HepG2 (cell line): Measurements from ENCODE around the gene SECTM1. TPM values are rescaled to one million over a fixed set of nuclear protein-coding genes. Genes with fewer than 3 reads are reported as not detected.
A peak's percentile ranks its signal among the peaks of the same experiment; 100 is the strongest.

Experiments used
- ATRX ChIP-seq: sonication (generic); formaldehyde crosslinking; IDR thresholded peaks from 2 replicates; pipeline ENCODE4 v1.4.0; 2020; ENCODE audit warnings: missing genetic modification reagents, borderline replicate concordance
- CEBPG ChIP-seq: IDR thresholded peaks from 2 replicates; pipeline ENCODE4 v1.6.1; 2016
- CHCHD3 ChIP-seq: sonication (generic); formaldehyde crosslinking; IDR thresholded peaks from 2 replicates; pipeline ENCODE4 v1.8.0; 2022; ENCODE audit warnings: mild to moderate bottlenecking, missing genetic modification reagents, moderate library complexity
- DNMT3B ChIP-seq: conservative IDR thresholded peaks from 2 replicates; pipeline ENCODE4 v1.6.1; 2016; ENCODE audit warnings: missing biosample characterization, control low read depth
- FOXP4 ChIP-seq: sonication (generic); formaldehyde crosslinking; IDR thresholded peaks from 2 replicates; pipeline ENCODE4 v1.4.0; 2020; ENCODE audit warnings: missing genetic modification reagents
- GATA4 ChIP-seq: sonication (generic); IDR thresholded peaks from 2 replicates; pipeline ENCODE4 v1.6.1; 2016; ENCODE audit warnings: antibody characterized with exemption, low read depth, borderline replicate concordance
- GMEB1 ChIP-seq: sonication (generic); formaldehyde crosslinking; IDR thresholded peaks from 2 replicates; pipeline ENCODE4 v1.5.1; 2020; ENCODE audit warnings: missing genetic modification reagents, mild to moderate bottlenecking, borderline replicate concordance
- JUNB ChIP-seq: sonication (generic); formaldehyde crosslinking; IDR thresholded peaks from 2 replicates; pipeline ENCODE4 v1.8.0; 2022; ENCODE audit warnings: missing genetic modification reagents, mild to moderate bottlenecking, borderline replicate concordance
- JUND ChIP-seq: sonication (generic); formaldehyde crosslinking; IDR thresholded peaks from 2 replicates; pipeline ENCODE4 v1.8.0; 2022; ENCODE audit warnings: mild to moderate bottlenecking, missing genetic modification reagents
- MAFG ChIP-seq: sonication (generic); formaldehyde crosslinking; IDR thresholded peaks from 2 replicates; pipeline ENCODE4 v1.5.1; 2020; ENCODE audit warnings: mild to moderate bottlenecking, missing genetic modification reagents
- MEIS1 ChIP-seq: sonication (generic); formaldehyde crosslinking; IDR thresholded peaks from 2 replicates; pipeline ENCODE4 v1.9.0; 2021; ENCODE audit warnings: mild to moderate bottlenecking, missing genetic modification reagents, moderate library complexity, borderline replicate concordance
- NCOA5 ChIP-seq: sonication (generic); formaldehyde crosslinking; IDR thresholded peaks from 2 replicates; pipeline ENCODE4 v1.4.0; 2020; ENCODE audit warnings: missing genetic modification reagents
- NR0B2 ChIP-seq: sonication (generic); formaldehyde crosslinking; IDR thresholded peaks from 2 replicates; pipeline ENCODE4 v1.4.0; 2020; ENCODE audit warnings: mild to moderate bottlenecking, missing genetic modification reagents
- PCBP1 ChIP-seq: fragments of 200-400 bp; formaldehyde crosslinking; IDR thresholded peaks from 2 replicates; pipeline ENCODE4 v1.6.1; 2017; ENCODE audit warnings: mild to moderate bottlenecking, low read depth, low read length, borderline replicate concordance
- POLR2G ChIP-seq: fragments of 200-400 bp; formaldehyde crosslinking; IDR thresholded peaks from 2 replicates; pipeline ENCODE4 v1.6.1; 2018; ENCODE audit warnings: mild to moderate bottlenecking, low read depth, low read length, moderate library complexity
- ZBTB2 ChIP-seq: sonication (generic); formaldehyde crosslinking; IDR thresholded peaks from 2 replicates; pipeline ENCODE4 v1.8.0; 2022; ENCODE audit warnings: low read depth, missing genetic modification reagents
- ZBTB44 ChIP-seq: sonication (generic); formaldehyde crosslinking; IDR thresholded peaks from 2 replicates; pipeline ENCODE4 v1.4.0; 2020; ENCODE audit warnings: missing genetic modification reagents
- ZNF343 ChIP-seq: sonication (generic); formaldehyde crosslinking; IDR thresholded peaks from 2 replicates; pipeline ENCODE4 v1.4.0; 2020; ENCODE audit warnings: mild to moderate bottlenecking, missing genetic modification reagents
- ZNF431 ChIP-seq: sonication (generic); formaldehyde crosslinking; IDR thresholded peaks from 2 replicates; pipeline ENCODE4 v1.9.0; 2022; ENCODE audit warnings: missing genetic modification reagents, low read depth, mild to moderate bottlenecking, borderline replicate concordance
- ZNF577 ChIP-seq: sonication (generic); formaldehyde crosslinking; IDR thresholded peaks from 2 replicates; pipeline ENCODE4 v1.4.0; 2020; ENCODE audit warnings: mild to moderate bottlenecking, low read depth, missing genetic modification reagents, borderline replicate concordance
- ZNF800 ChIP-seq: sonication (generic); formaldehyde crosslinking; IDR thresholded peaks from 2 replicates; pipeline ENCODE4 v1.4.0; 2020; ENCODE audit warnings: missing genetic modification reagents
- polyA plus RNA-seq, 8 experiments: library from polyadenylated mRNA; depleted of rRNA in 3 of 8; stranded (reverse) in 7 of 8; unstranded in 1 of 8; fragments of >200 nt; fragmentation: Illumina TruSeq in 4 of 8; extraction: Trizol in 4 of 8; gene quantifications; 2 replicates each; pipeline versions ENCODE4 v1.2.1 to v1.2.3, GENCODE V29; 2011 to 2016; ENCODE audit warnings: low read depth in 4 of 8, missing spikeins in 1 of 8, mixed read lengths in 1 of 8; ENCODE audit not compliant: insufficient read depth in 1 of 8
- total RNA-seq, 5 experiments: library from RNA; depleted of rRNA; stranded (reverse); fragments of >200 nt; fragmentation: Illumina TruSeq; extraction: Trizol; gene quantifications; 2 replicates each; pipeline ENCODE4 v1.2.3, GENCODE V29; 2016; ENCODE audit warnings: low read depth in 1 of 5

The SECTM1 gene
- total and polyA plus RNA-seq, 2 of the 13 experiments (the other 11 are each of a cell fraction or from before 2014, with no cell fraction given) = 3.5 to 5.3 TPM

- TF ChIP-seq ZBTB2 (CRISPR knock-in tag) (no peak), MAFG (CRISPR knock-in tag) (no peak), ZNF343 (CRISPR knock-in tag) (no peak), ZNF800 (CRISPR knock-in tag) (no peak), ZBTB44 (no peak), PCBP1 (peak; percentile 81; the same call in 1 of the 2 replicates), JUNB (CRISPR knock-in tag) (no peak), NCOA5 (CRISPR knock-in tag) (no peak), ZNF577 (CRISPR knock-in tag) (no peak), POLR2G (no peak), FOXP4 (CRISPR knock-in tag) (no peak), DNMT3B (CRISPR knock-in tag) (no peak), MEIS1 (no peak), NR0B2 (CRISPR knock-in tag) (no peak), ZNF431 (CRISPR knock-in tag) (0 out of 2 replicates have a peak, but pooled peaks have one; percentile 9), CHCHD3 (CRISPR knock-in tag) (0 out of 2 replicates have a peak, but pooled peaks have one; percentile 42), ATRX (CRISPR knock-in tag) (no peak), CEBPG (CRISPR knock-in tag) (no peak), GATA4 (no peak), JUND (CRISPR knock-in tag) (no peak), GMEB1 (CRISPR knock-in tag) (no peak)
These were observed 32.2 kb downstream of the SECTM1 start (continued) for GRCh38 chr17:82301300-82301915.
